Ishikawa (cell line): Measurements from ENCODE around the gene LSAMP.

Source experiments
- CREB1 ChIP-seq: IDR thresholded peaks from 2 replicates; pipeline ENCODE4 v1.6.1; 2012; ENCODE audit warnings: low read depth
- EP300 ChIP-seq: IDR thresholded peaks from 2 replicates; pipeline ENCODE4 v1.6.1; 2012; ENCODE audit warnings: borderline replicate concordance
- MAX ChIP-seq: IDR thresholded peaks from 2 replicates; pipeline ENCODE4 v1.6.1; 2012
- RAD21 ChIP-seq: IDR thresholded peaks from 2 replicates; pipeline ENCODE4 v1.6.1; 2012; ENCODE audit warnings: low read depth
- TEAD4 ChIP-seq: IDR thresholded peaks from 2 replicates; pipeline ENCODE4 v1.6.1; 2012
- YY1 ChIP-seq: IDR thresholded peaks from 2 replicates; pipeline ENCODE4 v1.6.1; 2012; ENCODE audit warnings: low read depth
- ZBTB7A ChIP-seq: IDR thresholded peaks from 2 replicates; pipeline ENCODE4 v1.6.1; 2012; ENCODE audit warnings: low read depth

GRCh38 chr3:116314476-116314875 lies 130.8 kb downstream of the LSAMP start:
- TF ChIP-seq TEAD4 (no peak), EP300 (no peak), YY1 (no peak), CREB1 (no peak), RAD21 (no peak), MAX (no peak), ZBTB7A (no peak)
